BJ (cell line): ENCODE results near the gene FBXW5. TPM values are rescaled to one million over a fixed set of nuclear protein-coding genes. Genes with fewer than 3 reads are reported as not detected.

ENCODE experiments used
- CTCF ChIA-PET: fragments of 350-600 bp; formaldehyde crosslinking; extraction: SDS; loops from one replicate; lab custom pipeline; 2021; ENCODE audit warnings: antibody characterized with exemption, inconsistent platforms; lab: Yijun Ruan, JAX
- POLR2A ChIA-PET: fragments of 300-600 bp; sonication (Branson Sonifier 250); formaldehyde crosslinking; extraction: SDS; loops from one replicate; lab custom pipeline; 2021; ENCODE audit warnings: antibody characterized with exemption; lab: Charles Lee
- DNase-seq: peaks from one replicate; pipeline ENCODE4 v3.0.0-alpha.2; 2011; ENCODE audit warnings: low read depth
- H3K27me3 ChIP-seq: 2 replicates; pipeline ENCODE4 v1.6.0; 2011; ENCODE audit warnings: low read length; ENCODE audit not compliant: control insufficient read depth, insufficient read depth
- H3K36me3 ChIP-seq: 2 replicates; pipeline ENCODE4 v1.5.1; 2011; ENCODE audit warnings: low read length; ENCODE audit not compliant: control insufficient read depth, insufficient read depth
- H3K4me3 ChIP-seq: 2 replicates; pipeline ENCODE4 v1.5.1; 2011; ENCODE audit warnings: low read depth, mild to moderate bottlenecking, control low read depth, low read length
- CTCF ChIP-seq: IDR thresholded peaks from 2 replicates; pipeline ENCODE4 v1.5.1; 2011; ENCODE audit warnings: low read depth, mild to moderate bottlenecking, control low read depth, inconsistent platforms, low read length, moderate library complexity; ENCODE audit not compliant: insufficient read depth
- polyA plus RNA-seq: library from polyadenylated mRNA; depleted of rRNA; stranded (reverse); fragments of >200 nt; gene quantifications from 2 replicates; pipeline ENCODE4 v1.2.3, GENCODE V29; 2011

Gene FBXW5
- polyA plus RNA-seq, 1 experiment = 71.9 TPM

DNA sequence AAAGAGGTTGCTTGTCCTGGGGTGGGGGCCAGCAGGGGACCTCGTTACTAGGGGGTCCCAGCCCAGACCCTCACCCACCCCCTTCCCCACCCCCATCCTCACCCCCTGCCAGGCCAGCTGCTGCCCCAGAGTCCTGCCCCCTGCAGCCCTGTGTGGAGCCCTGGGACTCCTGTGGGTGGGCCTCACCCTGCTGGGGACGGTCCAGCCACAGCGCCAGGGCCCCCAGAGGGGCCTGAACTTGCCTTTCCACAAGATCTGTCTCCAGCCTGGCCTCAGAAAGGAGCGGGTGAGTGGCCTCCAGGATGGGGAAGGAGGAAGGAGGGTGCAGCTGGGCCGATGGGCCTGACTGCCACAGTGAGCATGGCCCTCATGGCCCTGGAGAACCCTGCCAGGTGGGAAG lies 25.2 kb upstream of the FBXW5 start:
- TF ChIP-seq CTCF = no peak
- H3K4me3 ChIP-seq = no peak overlapping the region
- ChIA-PET CTCF (interaction anchor here (0.8 to 1.1 kb wide), 2 partner anchors 22 kb away, joined by 3 to 4 read pairs; no protein-coding TSS in a partner anchor), POLR2A (no interaction called here)
- H3K36me3 ChIP-seq = no peaks in the 10 kb centered on the region
- H3K27me3 ChIP-seq = no peaks in the 10 kb centered on the region; the same call in 1 of the 2 replicates
- DNase-seq = no peak

DNA sequence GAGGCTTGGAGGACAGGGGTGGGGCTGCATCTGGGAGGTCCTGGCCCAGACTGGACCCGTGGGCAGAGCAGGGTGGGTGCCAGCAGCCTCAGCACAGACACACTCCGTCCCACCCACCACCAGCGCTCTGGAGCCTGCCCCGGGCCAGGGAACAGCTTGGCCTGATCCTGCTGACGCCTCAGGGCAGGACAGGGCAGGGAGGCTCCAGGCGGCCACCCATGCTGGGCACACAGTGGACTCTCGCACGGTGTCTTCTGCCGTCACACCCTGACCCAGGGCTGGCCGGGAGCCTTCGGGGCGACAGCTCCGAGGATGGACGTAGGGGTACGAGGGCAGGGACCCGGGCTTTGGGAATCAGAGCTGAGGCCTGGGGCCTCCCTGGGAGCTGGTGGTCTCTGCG lies 24.6 kb upstream of the FBXW5 start:
- H3K36me3 ChIP-seq = no peaks in the 10 kb centered on the region
- H3K4me3 ChIP-seq = no peak overlapping the region
- no peak for TF ChIP-seq CTCF
- CTCF ChIA-PET = interaction anchor here (0.7 to 1.8 kb wide), 3 partner anchors 21 to 66 kb away, joined by 3 to 6 read pairs (median 3); partner anchors contain the start of gene ABCA2
- H3K27me3 ChIP-seq = no peaks in the 10 kb centered on the region; the same call in 1 of the 2 replicates
- DNase-seq = no peak
- POLR2A ChIA-PET = no interaction called here

GRCh38 chr9:136968333-136969127 lies 24.0 kb upstream of the FBXW5 start:
- Histone ChIP-seq H3K4me3 (no peak overlapping the region), H3K36me3 (no peaks in the 10 kb centered on the region), H3K27me3 (no peaks in the 10 kb centered on the region; the same call in 1 of the 2 replicates)
- no peak for DNase-seq
- no peak for TF ChIP-seq CTCF
- CTCF ChIA-PET = interaction anchor here (0.7 to 1.8 kb wide), 3 partner anchors 21 to 67 kb away, joined by 3 to 6 read pairs (median 3); partner anchors contain the start of gene ABCA2
- POLR2A ChIA-PET = no interaction called here

DNA sequence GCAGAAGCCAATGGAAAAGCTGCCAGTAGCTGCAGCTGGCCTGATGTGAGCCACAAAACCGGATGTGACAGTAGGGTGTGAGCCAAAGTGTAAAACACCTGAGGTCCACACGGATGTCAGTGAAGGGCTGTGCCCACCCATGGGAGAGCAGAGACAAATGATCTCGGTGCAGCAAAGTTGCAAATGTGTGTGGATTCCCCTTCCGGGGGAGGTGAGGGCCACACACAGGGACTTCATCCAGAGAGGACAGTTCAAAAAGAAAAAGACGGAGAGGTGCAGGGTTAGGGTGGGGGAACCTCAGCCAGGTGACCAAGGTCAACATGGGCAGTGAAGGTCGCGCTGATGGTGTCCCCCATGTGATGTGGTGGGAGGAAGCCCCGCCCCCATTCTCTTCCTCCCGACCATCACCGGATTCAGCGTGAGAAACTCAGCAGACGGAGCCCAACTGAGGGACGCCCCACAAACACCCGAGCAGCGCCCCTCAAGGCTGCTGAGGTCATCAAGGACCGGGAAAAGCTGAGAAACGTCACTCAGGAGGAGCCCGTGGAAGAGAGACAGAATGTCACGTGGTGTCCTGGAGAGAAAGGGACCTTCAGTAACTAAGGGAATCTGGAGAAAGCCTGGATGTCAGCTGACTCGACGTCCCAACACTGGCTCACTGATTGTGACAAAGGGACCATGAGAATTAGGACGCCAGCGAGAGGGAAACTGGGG lies 21.4 kb upstream of the FBXW5 start:
- ChIA-PET POLR2A (interaction anchor here (0.6 kb wide), 1 partner anchor 118 kb away, joined by 4 read pairs; no protein-coding TSS in a partner anchor), CTCF (interaction anchor here (0.7 to 1.2 kb wide), 3 partner anchors 38 to 64 kb away, joined by 3 to 5 read pairs (median 3); no protein-coding TSS in a partner anchor)
- Histone ChIP-seq H3K27me3 (no peaks in the 10 kb centered on the region; the same call in 1 of the 2 replicates), H3K36me3 (no peaks in the 10 kb centered on the region), H3K4me3 (no peak overlapping the region)
- TF ChIP-seq CTCF = no peak
- no peak for DNase-seq

DNA sequence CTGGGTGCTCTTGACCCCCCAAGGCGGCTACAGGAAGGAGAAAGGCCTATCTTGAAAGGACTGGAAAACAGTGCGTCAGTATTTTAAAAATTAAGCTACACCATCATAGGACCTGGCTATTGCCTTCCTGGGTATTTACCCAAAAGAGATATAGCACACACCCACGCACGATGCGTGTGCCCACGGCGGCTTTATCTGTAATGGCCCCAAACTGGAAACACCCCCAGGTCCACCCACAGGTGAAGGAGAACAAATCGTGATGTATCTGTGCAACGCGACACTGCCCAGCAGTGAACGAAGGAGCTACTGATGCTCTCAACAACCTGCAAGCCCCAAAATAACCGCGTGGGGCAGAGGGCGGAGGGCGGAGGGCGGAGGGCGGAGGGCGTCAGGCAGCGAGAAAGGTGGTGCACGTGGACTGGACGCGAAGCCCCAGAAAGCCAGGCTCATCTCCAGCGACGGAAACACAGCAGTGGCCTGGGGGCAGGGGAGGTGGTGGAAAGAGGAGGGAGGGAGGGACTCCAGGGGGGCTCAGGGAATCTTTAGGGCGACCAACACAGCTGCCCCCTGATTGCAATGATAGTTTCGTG lies 20.4 kb upstream of the FBXW5 start:
- DNase-seq = no peak
- H3K36me3 ChIP-seq = no peaks in the 10 kb centered on the region
- CTCF ChIA-PET = interaction anchor here (0.7 to 1.3 kb wide), 3 partner anchors 17 to 64 kb away, joined by 3 to 5 read pairs (median 4); no protein-coding TSS in a partner anchor
- POLR2A ChIA-PET = no interaction called here
- no peak overlapping the region for H3K4me3 ChIP-seq
- no peak for TF ChIP-seq CTCF
- no peaks in the 10 kb centered on the region; the same call in 1 of the 2 replicates for H3K27me3 ChIP-seq
